NK-92 (cell line): ENCODE data around the gene FKBP3.
"Not testable (repeated sequence)": the region's sequence is repeated elsewhere in the genome, so short reads cannot be mapped to it uniquely, and the experiment has no call there.

Experiments
- DNase-seq: peaks from one replicate; lab custom pipeline; 2025; ENCODE audit not compliant: unreplicated experiment; lab: John Stamatoyannopoulos, UW

Gene FKBP3

GRCh38 chr14:45134051-45134958, at the start of gene FKBP3:
FKBP3 (minus strand) TSS chr14:45134481; CDS start chr14:45134456, 25 bp downstream.
- peak; percentile 79 for DNase-seq

GRCh38 chr14:45181806-45182205, 47.5 kb upstream of the FKBP3 start:
- DNase-seq = no peak

GRCh38 chr14:45181329-45181728, 47.0 kb upstream of the FKBP3 start:
- DNase-seq = no peak

GRCh38 chr14:45177076-45177475, 42.8 kb upstream of the FKBP3 start:
- DNase-seq = no peak

- no peak for DNase-seq
These were observed 35.6 kb upstream of the FKBP3 start for GRCh38 chr14:45169906-45170305.

- no peak for DNase-seq
These were observed 21.8 kb upstream of the FKBP3 start for GRCh38 chr14:45156067-45156466.

GRCh38 chr14:45150386-45150890, 16.2 kb upstream of the FKBP3 start:
- no peak for DNase-seq

- no peak for DNase-seq
These were observed 15.3 kb upstream of the FKBP3 start for GRCh38 chr14:45149602-45150001.

GRCh38 chr14:45145214-45145613, 10.9 kb upstream of the FKBP3 start:
- DNase-seq = no peak

- DNase-seq = no peak
These were observed 10.4 kb upstream of the FKBP3 start for GRCh38 chr14:45144658-45145057.

- not testable (repeated sequence) for DNase-seq
These were observed 7.8 kb upstream of the FKBP3 start for GRCh38 chr14:45142083-45142482.

GRCh38 chr14:45140661-45141187, 6.4 kb upstream of the FKBP3 start:
- DNase-seq = no peak

GRCh38 chr14:45136399-45136798, 2.1 kb upstream of the FKBP3 start:
- DNase-seq = no peak

- DNase-seq = peak; percentile 41
These were observed 1.5 kb upstream of the FKBP3 start, which contains the start of gene FANCM for GRCh38 chr14:45135659-45136395. FANCM (plus strand) TSS chr14:45135930; CDS start chr14:45136032, 102 bp downstream.

GRCh38 chr14:45135156-45135555, 875 bp upstream of the FKBP3 start:
- DNase-seq = no peak

- no peak for DNase-seq
These were observed 614 bp downstream of the FKBP3 start for GRCh38 chr14:45133683-45134050.

GRCh38 chr14:45128963-45129629, 5.2 kb downstream of the FKBP3 start:
- DNase-seq = no peak

GRCh38 chr14:45125754-45126153, 8.5 kb downstream of the FKBP3 start:
- DNase-seq = no peak

GRCh38 chr14:45123271-45123670, 11.0 kb downstream of the FKBP3 start:
- no peak for DNase-seq

- no peak for DNase-seq
These were observed 14.2 kb downstream of the FKBP3 start for GRCh38 chr14:45120096-45120495.

GRCh38 chr14:45118594-45118993, 15.7 kb downstream of the FKBP3 start:
- no peak for DNase-seq
